Measurements from ENCODE around the gene MAB21L2. TPM values are rescaled to one million over a fixed set of nuclear protein-coding genes. Genes with fewer than 3 reads are reported as not detected.

The MAB21L2 gene
- total and polyA plus RNA-seq, 2 of the 8 experiments (the other 6 are each of a cell fraction or from before 2014, with no cell fraction given), result 0.03 TPM; not detected in 1

DNA sequence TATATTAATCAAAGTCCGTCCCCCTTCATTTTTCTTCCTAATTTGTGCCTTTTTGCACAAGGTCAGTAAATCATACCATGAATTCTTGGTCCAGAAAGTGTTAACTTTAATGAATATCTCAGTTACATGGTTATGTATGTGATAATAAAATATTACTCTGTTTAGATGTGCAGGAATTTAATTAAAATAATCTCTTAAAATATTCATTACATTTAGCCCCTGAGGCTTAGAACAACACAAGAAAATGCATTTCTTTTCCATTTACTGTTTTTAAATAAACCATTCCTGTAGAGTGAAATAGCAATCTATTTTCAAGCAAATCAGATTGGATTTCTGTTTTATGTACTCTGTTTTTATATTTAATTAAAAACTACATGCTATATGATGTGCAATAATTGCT lies 17.6 kb downstream of the MAB21L2 start:
- Histone ChIP-seq H2BK5ac (ENCODE audit: low read depth, low read length) (no peak overlapping the region), H2AK5ac (ENCODE audit: low read depth, low read length) (no peak overlapping the region), H3K79me2 (ENCODE audit: control insufficient read depth in 1 of 2, insufficient read depth in 2 of 2, low read length in 2 of 2) (no peaks in the 10 kb centered on the region), H2AFZ (ENCODE audit: low read length) (no peak overlapping the region), H2BK120ac (replicated peaks; ENCODE audit: low read depth, low read length) (no peak overlapping the region), H3K9me3 (ENCODE audit: insufficient read depth in 2 of 2, low read depth in 1 of 2, low read length in 1 of 2) (no peaks in the 10 kb centered on the region), H3K23ac (ENCODE audit: insufficient read length) (no peak overlapping the region), H3K4ac (replicated peaks; ENCODE audit: insufficient read length, low read depth, low read length) (no peak overlapping the region), H2BK20ac (ENCODE audit: low read length) (no peak overlapping the region), H2BK15ac (ENCODE audit: low read length) (no peak overlapping the region), H3K27me3 (replicated peaks in 1 of 4; ENCODE audit: control insufficient read depth in 3 of 4, extremely low read depth in 1 of 4, insufficient read depth in 3 of 4, low read length in 3 of 4) (no peaks in the 10 kb centered on the region), H4K5ac (ENCODE audit: insufficient read length, low read depth, low read length) (no peak overlapping the region), H3K79me1 (ENCODE audit: low read depth, low read length) (no peaks in the 10 kb centered on the region), H3K14ac (ENCODE audit: insufficient read length) (no peak overlapping the region), H3K23me2 (ENCODE audit: low read depth, low read length) (no peaks in the 10 kb centered on the region), H4K91ac (replicated peaks; ENCODE audit: insufficient read length, low read length) (no peak overlapping the region), H3K4me3 (ENCODE audit: extremely low read depth in 1 of 4, insufficient read depth in 2 of 4, low read depth in 3 of 4, low read length in 4 of 4) (no peak overlapping the region), H3K27ac (ENCODE audit: low read depth, low read length) (no peak overlapping the region), H4K8ac (ENCODE audit: extremely low read depth, insufficient read depth, low read length) (no peak overlapping the region), H2BK12ac (ENCODE audit: low read depth, low read length) (no peak overlapping the region), H3K4me2 (ENCODE audit: insufficient read depth in 1 of 2, low read depth in 2 of 2, low read length in 2 of 2) (no peak overlapping the region), H3K4me1 (replicated peaks in 1 of 4; ENCODE audit: control insufficient read depth in 3 of 4, insufficient read depth in 4 of 4, low read length in 3 of 4) (no peaks in the 10 kb centered on the region), H3K18ac (ENCODE audit: extremely low read depth, low read length) (no peak overlapping the region), H3K9ac (replicated peaks in 1 of 4; ENCODE audit: extremely low read depth in 1 of 4, low read depth in 3 of 4, low read length in 3 of 4) (no peak overlapping the region), H3K36me3 (ENCODE audit: control insufficient read depth in 2 of 4, insufficient read depth in 4 of 4, low read length in 3 of 4) (peaks cover 0 to 8% (median 0%) of the 10 kb centered on the region in 4 experiments; a peak in 2 of 8 replicates), H3K56ac (replicated peaks; ENCODE audit: insufficient read length, low read depth, low read length) (no peak overlapping the region), H4K20me1 (replicated peaks in 1 of 2; ENCODE audit: control insufficient read depth in 1 of 2, insufficient read depth in 2 of 2, low read length in 2 of 2) (no peaks in the 10 kb centered on the region)
- DNase-seq (ENCODE audit: low read depth in 1 of 2, low spot score in 2 of 2) (no peak), FAIRE-seq (no peak)
- WGBS, 2 experiments (ENCODE audit: extremely low coverage in 1 of 2, insufficient coverage in 1 of 2, insufficient read length in 1 of 2, insufficient replicate concordance in 2 of 2, low coverage in 1 of 2, low lambda C conversion rate in 2 of 2, missing lambda C conversion rate in 1 of 2), result 100% methylated on average over 1 of the region's 1 CpG; no CpG with 5 or more reads in 1 of the 2 experiments
- CTCF ChIA-PET (ENCODE audit: partially characterized antibody), result interaction anchor here (0.7 kb wide), 1 partner anchor 332 kb away, joined by 4 read pairs; no protein-coding TSS in a partner anchor
- no peak for TF ChIP-seq CTBP2 (IDR thresholded peaks at IDR 0.05; ENCODE audit: borderline replicate concordance, insufficient read depth, insufficient read length, low read length)
- no peak for TF ChIP-seq CHD1 (IDR thresholded peaks at IDR 0.05; ENCODE audit: low read depth, low read length)
- no peak for TF ChIP-seq TAF1 (IDR thresholded peaks at IDR 0.05; ENCODE audit: low read depth, low read length)
- POLR2A ChIA-PET (ENCODE audit: partially characterized antibody), result no interaction called here
